Muscle layer of duodenum (tissue), 2 donors: ENCODE data around the gene APH1A.
"Not testable (repeated sequence)": the region's sequence is repeated elsewhere in the genome, so short reads cannot be mapped to it uniquely, and the experiment has no call there.

Experiments used
- H3K27ac ChIP-seq: one replicate; pipeline ENCODE4 v1.7.0; 2013; ENCODE audit warnings: mild to moderate bottlenecking, low read length
- H3K27me3 ChIP-seq: one replicate; pipeline ENCODE4 v1.7.0; 2013; ENCODE audit warnings: low read depth, mild to moderate bottlenecking, control low read depth, low read length
- H3K36me3 ChIP-seq, 2 donors: one replicate each; pipeline ENCODE4 v1.7.0; 2013; ENCODE audit warnings: low read length in 2 of 2, control low read depth in 1 of 2, mild to moderate bottlenecking in 1 of 2; ENCODE audit not compliant: insufficient read depth in 2 of 2, control insufficient read depth in 1 of 2
- H3K4me1 ChIP-seq, 2 donors: one replicate each; pipeline ENCODE4 v1.7.0; 2013; ENCODE audit warnings: low read length in 2 of 2, mild to moderate bottlenecking in 2 of 2, control low read depth in 1 of 2, moderate library complexity in 1 of 2; ENCODE audit not compliant: insufficient read depth in 2 of 2, control insufficient read depth in 1 of 2
- H3K4me3 ChIP-seq, 2 donors: one replicate each; pipeline ENCODE4 v1.7.0; 2013; ENCODE audit warnings: low read length in 2 of 2, low read depth in 1 of 2, mild to moderate bottlenecking in 1 of 2
- H3K9me3 ChIP-seq, 2 donors: one replicate each; pipeline ENCODE4 v1.7.0; 2013; ENCODE audit warnings: low read length in 2 of 2, control low read depth in 1 of 2, mild to moderate bottlenecking in 1 of 2; ENCODE audit not compliant: control insufficient read depth in 1 of 2
- donor health status: healthy.

Gene APH1A

GRCh38 chr1:150227228-150227627 lies 41.6 kb downstream of the APH1A start:
- no peak overlapping the region for H3K27ac ChIP-seq
- peaks cover 20 to 29% of the 10 kb centered on the region in 2 donors for H3K36me3 ChIP-seq
- H3K9me3 ChIP-seq, result no peaks in the 10 kb centered on the region
- no peaks in the 10 kb centered on the region for H3K4me1 ChIP-seq
- no peaks in the 10 kb centered on the region for H3K27me3 ChIP-seq
- H3K4me3 ChIP-seq, result no peak overlapping the region

GRCh38 chr1:150226486-150226885 lies 42.3 kb downstream of the APH1A start:
- Histone ChIP-seq H3K4me1 (no peaks in the 10 kb centered on the region), H3K4me3 (no peak overlapping the region), H3K36me3 (peaks cover 20 to 29% of the 10 kb centered on the region in 2 donors), H3K27me3 (no peaks in the 10 kb centered on the region), H3K9me3 (no peaks in the 10 kb centered on the region), H3K27ac (no peak overlapping the region)

- no peak overlapping the region for H3K4me3 ChIP-seq
- no peaks in the 10 kb centered on the region for H3K9me3 ChIP-seq
- H3K27ac ChIP-seq, result no peak overlapping the region
- no peaks in the 10 kb centered on the region for H3K27me3 ChIP-seq
- peaks cover 20 to 29% of the 10 kb centered on the region in 2 donors for H3K36me3 ChIP-seq
- H3K4me1 ChIP-seq, result no peaks in the 10 kb centered on the region
Measured at GRCh38 chr1:150225546-150225945, 43.3 kb downstream of the APH1A start.

GRCh38 chr1:150224983-150225382 lies 43.8 kb downstream of the APH1A start:
- Histone ChIP-seq H3K4me1 (no peaks in the 10 kb centered on the region), H3K9me3 (no peaks in the 10 kb centered on the region), H3K4me3 (no peak overlapping the region), H3K27me3 (no peaks in the 10 kb centered on the region), H3K27ac (no peak overlapping the region), H3K36me3 (peaks cover 20 to 29% of the 10 kb centered on the region in 2 donors)

GRCh38 chr1:150221552-150221951 lies 47.3 kb downstream of the APH1A start:
- H3K4me1 ChIP-seq, result no peaks in the 10 kb centered on the region
- no peaks in the 10 kb centered on the region for H3K27me3 ChIP-seq
- H3K9me3 ChIP-seq, result no peaks in the 10 kb centered on the region
- H3K36me3 ChIP-seq, result peaks cover 14 to 28% of the 10 kb centered on the region in 2 donors
- H3K4me3 ChIP-seq, result no peak overlapping the region
- H3K27ac ChIP-seq, result no peak overlapping the region

GRCh38 chr1:150215855-150216254 lies 53.0 kb downstream of the APH1A start:
- H3K9me3 ChIP-seq, H3K36me3 ChIP-seq, H3K27ac ChIP-seq, H3K4me3 ChIP-seq, H3K27me3 ChIP-seq, H3K4me1 ChIP-seq: not testable (repeated sequence)
